ENCODE measurements around the gene SLC7A8. TPM values are rescaled to one million over a fixed set of nuclear protein-coding genes. Genes with fewer than 3 reads are reported as not detected.
A peak's percentile ranks its signal among the peaks of the same experiment; 100 is the strongest.

Gene SLC7A8
- polyA plus RNA-seq, 3 donors: 75.9 to 120 (median 82.9) TPM

- no peak for DNase-seq (ENCODE audit: extremely low read depth in 1 of 11, low read depth in 9 of 11, low spot score in 4 of 11)
These were observed 16.2 kb downstream of the SLC7A8 start for GRCh38 chr14:23167116-23167847.

GRCh38 chr14:23164949-23165348 lies 18.5 kb downstream of the SLC7A8 start:
- no peak for DNase-seq (ENCODE audit: extremely low read depth in 1 of 11, low read depth in 9 of 11, low spot score in 4 of 11)

GRCh38 chr14:23164250-23164649 lies 19.2 kb downstream of the SLC7A8 start:
- DNase-seq (ENCODE audit: extremely low read depth in 1 of 11, low read depth in 9 of 11, low spot score in 4 of 11): no peak

- DNase-seq (ENCODE audit: extremely low read depth in 1 of 11, low read depth in 9 of 11, low spot score in 4 of 11): no peak
These were observed 19.6 kb downstream of the SLC7A8 start for GRCh38 chr14:23163830-23164229.

- no peak for DNase-seq (ENCODE audit: extremely low read depth in 1 of 11, low read depth in 9 of 11, low spot score in 4 of 11)
These were observed 20.7 kb downstream of the SLC7A8 start for GRCh38 chr14:23162800-23163199.

- DNase-seq (ENCODE audit: extremely low read depth in 1 of 11, low read depth in 9 of 11, low spot score in 4 of 11): no peak
These were observed 21.5 kb downstream of the SLC7A8 start for GRCh38 chr14:23162005-23162404.

GRCh38 chr14:23160924-23161522 lies 22.4 kb downstream of the SLC7A8 start:
- peak in 2 of 11 donors; percentile 51 for DNase-seq (ENCODE audit: extremely low read depth in 1 of 11, low read depth in 9 of 11, low spot score in 4 of 11)

- DNase-seq (ENCODE audit: extremely low read depth in 1 of 11, low read depth in 9 of 11, low spot score in 4 of 11): no peak
These were observed 23.9 kb downstream of the SLC7A8 start for GRCh38 chr14:23159532-23159931.

- no peak for DNase-seq (ENCODE audit: extremely low read depth in 1 of 11, low read depth in 9 of 11, low spot score in 4 of 11)
These were observed 24.7 kb downstream of the SLC7A8 start for GRCh38 chr14:23158779-23159178.

- DNase-seq (ENCODE audit: extremely low read depth in 1 of 11, low read depth in 9 of 11, low spot score in 4 of 11): peak in 2 of 11 donors; percentile 24 to 51
These were observed 28.4 kb downstream of the SLC7A8 start for GRCh38 chr14:23154964-23155587.

- peak in 2 of 11 donors; percentile 30 to 36 for DNase-seq (ENCODE audit: extremely low read depth in 1 of 11, low read depth in 9 of 11, low spot score in 4 of 11)
These were observed 29.3 kb downstream of the SLC7A8 start for GRCh38 chr14:23153851-23154796.

- no peak for DNase-seq (ENCODE audit: extremely low read depth in 1 of 11, low read depth in 9 of 11, low spot score in 4 of 11)
These were observed 32.1 kb downstream of the SLC7A8 start for GRCh38 chr14:23151342-23151741.

GRCh38 chr14:23149745-23150144 lies 33.7 kb downstream of the SLC7A8 start:
- DNase-seq (ENCODE audit: extremely low read depth in 1 of 11, low read depth in 9 of 11, low spot score in 4 of 11): no peak

- DNase-seq (ENCODE audit: extremely low read depth in 1 of 11, low read depth in 9 of 11, low spot score in 4 of 11): no peak
These were observed 34.7 kb downstream of the SLC7A8 start for GRCh38 chr14:23148591-23149249.

- DNase-seq (ENCODE audit: extremely low read depth in 1 of 11, low read depth in 9 of 11, low spot score in 4 of 11): no peak
These were observed 35.8 kb downstream of the SLC7A8 start for GRCh38 chr14:23147676-23148075.

GRCh38 chr14:23146980-23147379 lies 36.5 kb downstream of the SLC7A8 start:
- DNase-seq (ENCODE audit: extremely low read depth in 1 of 11, low read depth in 9 of 11, low spot score in 4 of 11): no peak

- DNase-seq (ENCODE audit: extremely low read depth in 1 of 11, low read depth in 9 of 11, low spot score in 4 of 11): no peak
These were observed 37.0 kb downstream of the SLC7A8 start for GRCh38 chr14:23146351-23146910.

- DNase-seq (ENCODE audit: extremely low read depth in 1 of 11, low read depth in 9 of 11, low spot score in 4 of 11): no peak
These were observed 37.6 kb downstream of the SLC7A8 start for GRCh38 chr14:23145794-23146350.

All from renal cortex interstitium (tissue), 11 donors.